ENCODE data around the gene TTC1.
"Not testable (repeated sequence)": the region's sequence is repeated elsewhere in the genome, so short reads cannot be mapped to it uniquely, and the experiment has no call there.

TTC1 gene

DNA sequence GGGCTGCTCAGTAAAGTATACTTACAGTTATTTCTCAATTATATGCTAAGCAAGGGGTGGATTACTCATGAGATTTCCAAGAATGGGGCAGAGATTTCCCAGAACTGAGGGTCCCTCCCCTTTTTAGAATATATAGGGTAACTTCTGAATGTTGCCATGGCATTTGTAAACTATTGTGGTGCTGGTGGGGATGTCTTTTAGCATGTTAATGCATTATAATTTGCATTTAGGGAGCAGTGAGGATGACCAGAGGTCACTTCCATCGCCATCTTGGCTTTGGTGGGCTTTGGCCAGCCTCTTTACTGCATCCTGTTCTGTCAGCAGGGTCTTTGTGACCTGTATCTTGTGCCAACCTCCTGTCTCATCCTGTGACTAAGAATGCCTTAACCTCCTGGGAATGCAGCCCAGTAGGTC lies 35.5 kb downstream of the TTC1 start:
- DNase-seq: no peak

- DNase-seq: no peak
These were observed 36.0 kb downstream of the TTC1 start for GRCh38 chr5:160044967-160045366.

- no peak for DNase-seq
These were observed 38.5 kb downstream of the TTC1 start for GRCh38 chr5:160047423-160047822.

DNA sequence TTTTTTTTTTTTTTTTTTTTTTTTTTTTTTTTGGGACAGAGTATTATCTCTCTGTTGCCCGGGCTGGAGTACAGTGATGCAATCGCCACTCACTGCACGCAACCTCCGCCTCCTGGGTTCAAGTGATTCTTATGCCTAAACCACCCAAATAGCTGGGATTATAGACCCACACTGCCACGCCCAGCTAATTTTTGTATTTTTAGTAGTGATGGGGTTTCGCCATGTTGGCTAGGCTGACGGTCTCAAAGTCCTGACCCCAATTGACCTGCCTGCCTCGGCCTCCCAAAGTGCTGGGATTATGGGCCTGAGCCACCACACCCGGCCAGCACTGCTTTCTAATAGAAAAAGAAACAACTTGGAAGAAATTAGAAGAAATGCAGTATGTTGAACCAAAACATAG lies 39.2 kb downstream of the TTC1 start:
- no peak for DNase-seq

GRCh38 chr5:160049099-160049498 lies 40.2 kb downstream of the TTC1 start:
- no peak for DNase-seq

GRCh38 chr5:160054047-160054446 lies 45.1 kb downstream of the TTC1 start:
- DNase-seq: no peak

- DNase-seq: no peak
These were observed 45.9 kb downstream of the TTC1 start for GRCh38 chr5:160054831-160055230.

GRCh38 chr5:160057256-160057655 lies 48.3 kb downstream of the TTC1 start:
- DNase-seq: no peak

DNA sequence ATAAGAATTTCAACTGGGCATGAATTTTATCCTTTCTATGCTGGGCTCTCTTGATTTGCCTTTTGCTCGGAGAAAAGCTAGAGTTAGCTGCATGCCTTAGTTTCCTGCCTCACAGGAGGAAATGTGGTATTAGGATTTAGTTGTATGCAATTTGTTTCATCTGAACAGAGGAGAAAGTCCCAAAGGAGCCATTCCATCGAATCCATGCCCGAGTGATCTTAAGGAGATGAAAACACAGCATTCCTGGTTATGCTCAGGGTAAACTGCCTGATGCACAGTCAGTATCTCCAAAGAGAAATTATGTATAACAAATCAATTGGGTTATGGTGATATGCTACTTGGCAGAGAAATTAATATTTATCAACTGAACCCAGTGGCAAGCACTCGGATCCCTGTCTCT lies 51.1 kb downstream of the TTC1 start:
- no peak for DNase-seq

DNA sequence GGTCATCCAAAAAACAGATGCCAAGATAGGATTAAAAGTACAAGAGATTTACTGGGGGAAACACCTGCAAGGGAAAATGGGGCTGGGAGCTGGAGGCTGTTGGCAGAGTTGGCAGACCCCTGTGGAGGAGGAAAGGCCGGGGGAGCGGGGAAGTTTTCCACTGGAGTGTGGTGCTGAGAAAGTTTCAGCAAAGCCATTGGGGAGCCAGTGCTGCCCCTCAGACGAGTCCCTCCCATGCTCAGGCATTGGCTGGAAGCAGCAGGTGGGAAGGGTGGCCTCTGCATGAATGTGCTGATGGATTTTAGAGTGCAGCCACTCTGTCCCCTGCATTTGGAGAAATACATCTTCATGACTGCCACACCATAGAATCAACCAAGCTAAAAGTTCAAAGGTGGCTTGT lies 52.8 kb downstream of the TTC1 start:
- DNase-seq: no peak

DNA sequence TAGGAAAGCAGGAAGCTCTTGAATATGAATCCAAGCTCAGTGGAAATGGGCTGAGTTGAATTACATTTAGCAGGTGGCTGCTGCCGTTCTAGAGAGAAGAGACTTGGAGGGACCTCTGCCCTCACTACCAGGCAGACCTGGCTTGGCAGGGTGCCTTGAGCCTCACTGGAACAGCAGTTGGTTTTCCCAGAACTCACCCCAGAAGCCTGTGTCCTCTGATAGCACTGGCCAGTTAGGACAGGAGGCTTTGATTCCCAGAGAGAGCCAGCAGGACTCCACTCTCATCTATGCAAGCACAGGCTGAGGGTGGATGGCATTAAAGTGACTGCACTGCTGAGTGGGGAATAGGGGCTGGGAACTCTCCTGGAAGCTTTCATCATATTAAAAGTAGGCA lies 55.5 kb downstream of the TTC1 start:
- DNase-seq: no peak

GRCh38 chr5:160064995-160065614 lies 56.2 kb downstream of the TTC1 start:
- no peak for DNase-seq

GRCh38 chr5:160069120-160069519 lies 60.2 kb downstream of the TTC1 start:
- not testable (repeated sequence) for DNase-seq

DNA sequence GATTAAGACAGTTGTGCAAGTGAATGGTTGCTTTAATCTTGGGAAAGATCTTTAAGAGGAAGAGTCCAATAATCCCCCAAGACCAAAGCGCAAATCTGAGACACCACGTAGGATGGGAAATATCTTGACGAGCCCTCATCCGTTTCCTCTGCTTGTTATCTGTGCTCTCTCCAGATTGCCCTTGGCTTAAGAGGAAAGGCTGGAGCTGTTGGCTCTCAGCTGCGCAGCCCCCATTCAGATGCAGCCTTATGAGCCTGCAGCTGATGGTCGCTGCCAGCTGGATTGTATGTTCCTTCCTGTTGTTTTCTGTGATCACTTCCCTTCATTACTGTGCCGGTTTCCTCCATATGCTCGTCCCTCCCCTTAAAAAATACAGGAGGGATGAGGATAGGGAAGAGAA lies 62.6 kb downstream of the TTC1 start:
- DNase-seq: no peak

- no peak for DNase-seq
These were observed 63.0 kb downstream of the TTC1 start for GRCh38 chr5:160071916-160072315.

DNA sequence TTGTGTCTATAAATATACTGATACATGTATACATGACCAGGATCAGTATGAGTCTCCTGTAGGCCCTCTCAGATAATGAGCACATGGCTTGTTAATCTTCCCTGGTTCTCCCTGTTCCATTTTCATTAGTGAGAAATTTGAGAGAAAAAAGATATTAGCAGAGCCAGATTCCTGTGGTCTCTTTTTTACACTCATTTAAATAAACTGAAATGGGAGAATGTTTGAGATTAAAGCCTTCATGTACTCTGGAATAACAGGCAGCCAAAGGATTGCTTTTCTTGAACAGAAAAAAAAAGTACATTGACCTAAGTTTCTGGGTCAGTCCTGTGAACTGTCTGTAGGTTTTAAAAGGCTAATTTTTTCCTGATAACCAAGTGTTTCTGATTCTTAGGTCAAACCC lies 66.1 kb downstream of the TTC1 start:
- DNase-seq: no peak

- DNase-seq: no peak
These were observed 68.1 kb downstream of the TTC1 start for GRCh38 chr5:160076997-160077396.

- DNase-seq: no peak
These were observed 70.8 kb downstream of the TTC1 start for GRCh38 chr5:160079753-160080152.

DNA sequence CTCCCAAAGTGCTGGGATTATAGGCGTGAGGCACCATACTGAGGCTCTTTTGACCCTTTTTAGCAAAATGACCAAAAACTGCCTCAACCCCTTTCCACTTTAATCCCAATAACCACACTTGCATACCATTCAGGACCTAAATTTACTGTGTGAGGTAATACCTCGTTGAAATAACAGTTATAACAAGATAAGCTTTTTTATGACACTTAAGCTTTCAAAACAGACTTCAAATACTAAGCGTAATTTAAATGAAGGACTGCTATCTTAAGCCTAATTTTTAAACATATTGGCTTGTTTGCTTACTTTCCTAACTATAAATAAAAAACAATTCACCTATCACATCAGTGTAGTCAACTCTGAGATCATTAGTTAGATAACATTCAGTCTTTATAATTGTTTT lies 72.6 kb downstream of the TTC1 start:
- no peak for DNase-seq

- DNase-seq: no peak
These were observed 73.9 kb downstream of the TTC1 start for GRCh38 chr5:160082614-160083500.

DNA sequence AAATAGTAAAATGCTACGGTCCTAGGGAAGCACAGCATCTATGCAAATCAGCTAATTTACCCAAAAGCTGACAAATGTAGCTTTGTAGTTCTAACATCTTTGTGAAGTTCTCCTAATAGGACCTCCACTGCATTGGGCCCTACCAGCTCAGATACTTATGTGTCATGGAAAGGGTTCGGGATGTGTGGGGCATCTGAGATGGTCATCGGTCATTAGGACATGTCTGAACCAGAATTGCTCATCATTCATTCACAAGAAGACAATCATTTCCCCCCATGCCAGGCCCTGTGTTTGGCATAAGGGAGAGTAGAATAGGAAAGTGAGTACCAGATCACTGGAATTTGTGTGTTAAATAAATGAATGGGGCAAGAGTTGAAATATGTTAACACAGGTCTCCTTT lies 74.6 kb downstream of the TTC1 start:
- no peak for DNase-seq

DNA sequence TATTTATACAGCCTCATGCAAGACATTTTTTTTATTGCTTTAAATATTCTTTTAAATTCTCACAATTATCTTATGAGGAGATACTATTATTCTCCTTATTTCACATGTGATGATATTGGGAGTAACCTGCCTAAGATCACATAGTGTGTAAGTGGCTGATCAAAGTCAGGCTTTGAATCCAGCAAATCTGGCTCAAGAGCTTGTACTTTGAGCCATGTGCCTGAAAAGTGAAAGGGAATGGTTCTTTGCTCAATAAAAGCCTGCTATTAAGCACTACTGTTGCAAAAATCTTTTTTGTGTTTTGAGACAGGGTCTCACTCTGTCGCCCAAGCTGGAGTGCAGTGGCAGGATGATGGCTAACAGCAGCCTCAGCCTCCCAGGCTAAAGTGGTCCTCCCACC lies 75.2 kb downstream of the TTC1 start:
- DNase-seq: no peak

- no peak for DNase-seq
These were observed 78.3 kb downstream of the TTC1 start for GRCh38 chr5:160087199-160087598.

GRCh38 chr5:160088805-160089204 lies 79.9 kb downstream of the TTC1 start:
- DNase-seq: no peak

DNA sequence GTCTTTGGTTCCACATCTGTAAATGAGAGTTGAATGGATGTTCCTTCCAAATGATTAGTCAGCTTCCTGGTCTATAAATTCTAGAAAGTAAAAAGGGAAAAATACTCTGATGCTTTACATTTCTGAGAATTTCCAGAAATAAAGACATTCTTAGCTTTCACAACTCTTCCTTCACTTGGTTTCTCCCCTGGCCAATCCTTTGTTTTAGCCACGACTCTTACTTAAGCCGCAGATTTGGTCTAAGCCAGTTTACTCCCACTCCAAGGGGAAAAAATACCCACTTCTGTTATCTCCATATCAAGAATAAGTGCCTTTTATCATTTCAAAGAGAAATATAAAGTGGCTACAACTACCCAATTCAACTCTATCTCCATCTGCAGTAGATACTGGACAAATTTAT lies 80.6 kb downstream of the TTC1 start:
- DNase-seq: no peak
